Stromal cell of bone marrow (primary cell): ENCODE data around the gene PPDPF.
A peak's percentile ranks its signal among the peaks of the same experiment; 100 is the strongest.

Experiments
- DNase-seq: peaks from one replicate; pipeline ENCODE4 v3.0.0-alpha.2; 2012; ENCODE audit warnings: low read depth

The PPDPF gene

GRCh38 chr20:63538204-63539091 is 17.9 kb downstream of the PPDPF start:
- DNase-seq = peak; percentile 6

GRCh38 chr20:63539092-63539430 is 18.5 kb downstream of the PPDPF start:
- no peak for DNase-seq

GRCh38 chr20:63539441-63540370 is 19.1 kb downstream of the PPDPF start:
- no peak for DNase-seq

GRCh38 chr20:63540417-63541186 is 20.0 kb downstream of the PPDPF start:
- no peak for DNase-seq

GRCh38 chr20:63541371-63541770 is 20.8 kb downstream of the PPDPF start:
- no peak for DNase-seq

- DNase-seq = no peak
Measured at GRCh38 chr20:63542031-63542559, 21.5 kb downstream of the PPDPF start.

GRCh38 chr20:63542696-63543095 is 22.1 kb downstream of the PPDPF start:
- DNase-seq = no peak

- DNase-seq = no peak
Measured at GRCh38 chr20:63543131-63543530, 22.6 kb downstream of the PPDPF start.

- no peak for DNase-seq
Measured at GRCh38 chr20:63543733-63544132, 23.2 kb downstream of the PPDPF start.

GRCh38 chr20:63544241-63544957 is 23.8 kb downstream of the PPDPF start:
- no peak for DNase-seq

GRCh38 chr20:63544958-63545516 is 24.5 kb downstream of the PPDPF start:
- DNase-seq = no peak

- DNase-seq = no peak
Measured at GRCh38 chr20:63545814-63546213, 25.2 kb downstream of the PPDPF start.

GRCh38 chr20:63546256-63546955 is 25.8 kb downstream of the PPDPF start:
- DNase-seq = no peak

- no peak for DNase-seq
Measured at GRCh38 chr20:63546956-63547724, 26.6 kb downstream of the PPDPF start.

- no peak for DNase-seq
Measured at GRCh38 chr20:63547725-63548480, 27.3 kb downstream of the PPDPF start, which contains the start of gene SRMS. SRMS (minus strand) TSS chr20:63547749; CDS start chr20:63547463, 286 bp downstream.

GRCh38 chr20:63548542-63548941 is 28.0 kb downstream of the PPDPF start:
- DNase-seq = no peak

- DNase-seq = no peak
Measured at GRCh38 chr20:63549019-63549418, 28.5 kb downstream of the PPDPF start.

- DNase-seq = no peak
Measured at GRCh38 chr20:63549679-63550282, 29.2 kb downstream of the PPDPF start.
